Measurements from ENCODE around the gene DHX38.

The DHX38 gene

GRCh38 chr16:72104905-72105304 lies 11.3 kb downstream of the DHX38 start:
- TF ChIP-seq CREB1 (IDR thresholded peaks at IDR 0.05; ENCODE audit: low read depth): no peak

- TF ChIP-seq MAX (IDR thresholded peaks at IDR 0.05): no peak
- no peak for TF ChIP-seq CREB1 (IDR thresholded peaks at IDR 0.05; ENCODE audit: low read depth)
- no peak for TF ChIP-seq TEAD4 (IDR thresholded peaks at IDR 0.05)
- TF ChIP-seq TCF12 (IDR thresholded peaks at IDR 0.05; ENCODE audit: low read depth): no peak
Observed at GRCh38 chr16:72105978-72106377, 12.3 kb downstream of the DHX38 start.

- no peak for TF ChIP-seq TEAD4 (IDR thresholded peaks at IDR 0.05)
- TF ChIP-seq RAD21 (IDR thresholded peaks at IDR 0.05; ENCODE audit: low read depth): no peak
- no peak for TF ChIP-seq TAF1 (IDR thresholded peaks at IDR 0.05; ENCODE audit: low read depth)
- TF ChIP-seq YY1 (IDR thresholded peaks at IDR 0.05; ENCODE audit: low read depth): no peak
- no peak for TF ChIP-seq NFIC (IDR thresholded peaks at IDR 0.05)
- TF ChIP-seq ZBTB7A (IDR thresholded peaks at IDR 0.05; ENCODE audit: low read depth): no peak
- no peak for TF ChIP-seq TCF12 (IDR thresholded peaks at IDR 0.05; ENCODE audit: low read depth)
- TF ChIP-seq CEBPB (IDR thresholded peaks at IDR 0.05): no peak
- no peak for TF ChIP-seq EGR1 (IDR thresholded peaks at IDR 0.05)
- no peak for TF ChIP-seq CREB1 (IDR thresholded peaks at IDR 0.05; ENCODE audit: low read depth)
- no peak for TF ChIP-seq MAX (IDR thresholded peaks at IDR 0.05)
- TF ChIP-seq USF1 (IDR thresholded peaks at IDR 0.05): no peak
- TF ChIP-seq EP300 (IDR thresholded peaks at IDR 0.05; ENCODE audit: borderline replicate concordance): no peak
- no peak for TF ChIP-seq FOXM1 (IDR thresholded peaks at IDR 0.05; ENCODE audit: borderline replicate concordance, low read depth)
- TF ChIP-seq REST (IDR thresholded peaks at IDR 0.05; ENCODE audit: low read depth): no peak
Observed at GRCh38 chr16:72107371-72107770, 13.7 kb downstream of the DHX38 start.

- no peak for TF ChIP-seq CEBPB (IDR thresholded peaks at IDR 0.05)
- no peak for TF ChIP-seq NFIC (IDR thresholded peaks at IDR 0.05)
- TF ChIP-seq RAD21 (IDR thresholded peaks at IDR 0.05; ENCODE audit: low read depth): no peak
Observed at GRCh38 chr16:72108353-72109102, 14.9 kb downstream of the DHX38 start.

- TF ChIP-seq TAF1 (IDR thresholded peaks at IDR 0.05; ENCODE audit: low read depth) (no peak), REST (IDR thresholded peaks at IDR 0.05; ENCODE audit: low read depth) (no peak), USF1 (IDR thresholded peaks at IDR 0.05) (no peak), FOXM1 (IDR thresholded peaks at IDR 0.05; ENCODE audit: borderline replicate concordance, low read depth) (no peak), EP300 (IDR thresholded peaks at IDR 0.05; ENCODE audit: borderline replicate concordance) (no peak), CEBPB (IDR thresholded peaks at IDR 0.05) (no peak), TCF12 (IDR thresholded peaks at IDR 0.05; ENCODE audit: low read depth) (no peak), ZBTB7A (IDR thresholded peaks at IDR 0.05; ENCODE audit: low read depth) (no peak), CREB1 (IDR thresholded peaks at IDR 0.05; ENCODE audit: low read depth) (no peak), RAD21 (IDR thresholded peaks at IDR 0.05; ENCODE audit: low read depth) (no peak), YY1 (IDR thresholded peaks at IDR 0.05; ENCODE audit: low read depth) (no peak), TEAD4 (IDR thresholded peaks at IDR 0.05) (no peak), NFIC (IDR thresholded peaks at IDR 0.05) (no peak), EGR1 (IDR thresholded peaks at IDR 0.05) (no peak), MAX (IDR thresholded peaks at IDR 0.05) (no peak)
Observed at GRCh38 chr16:72109300-72109699, 15.7 kb downstream of the DHX38 start.

GRCh38 chr16:72109966-72110530 lies 16.4 kb downstream of the DHX38 start:
- TF ChIP-seq EGR1 (IDR thresholded peaks at IDR 0.05) (no peak), YY1 (IDR thresholded peaks at IDR 0.05; ENCODE audit: low read depth) (no peak), REST (IDR thresholded peaks at IDR 0.05; ENCODE audit: low read depth) (no peak), TCF12 (IDR thresholded peaks at IDR 0.05; ENCODE audit: low read depth) (no peak), ZBTB7A (IDR thresholded peaks at IDR 0.05; ENCODE audit: low read depth) (no peak), CEBPB (IDR thresholded peaks at IDR 0.05) (no peak), MAX (IDR thresholded peaks at IDR 0.05) (no peak), EP300 (IDR thresholded peaks at IDR 0.05; ENCODE audit: borderline replicate concordance) (no peak), NFIC (IDR thresholded peaks at IDR 0.05) (no peak), TAF1 (IDR thresholded peaks at IDR 0.05; ENCODE audit: low read depth) (no peak), TEAD4 (IDR thresholded peaks at IDR 0.05) (no peak), USF1 (IDR thresholded peaks at IDR 0.05) (no peak), FOXM1 (IDR thresholded peaks at IDR 0.05; ENCODE audit: borderline replicate concordance, low read depth) (no peak), CREB1 (IDR thresholded peaks at IDR 0.05; ENCODE audit: low read depth) (no peak), RAD21 (IDR thresholded peaks at IDR 0.05; ENCODE audit: low read depth) (no peak)

Measured in Ishikawa (cell line).